Lung (tissue), 12 donors: ENCODE measurements around the gene SERPINI1. TPM values are rescaled to one million over a fixed set of nuclear protein-coding genes. Genes with fewer than 3 reads are reported as not detected.

ENCODE experiments used
- ATAC-seq: fragments of 200-7000 bp; cut with Tn5 transposase; one replicate; pipeline ENCODE4 v1.9.1; 2020; ENCODE audit warnings: moderate number of reproducible peaks; ENCODE audit not compliant: insufficient read depth, low FRiP score
- DNase-seq, 3 donors: peaks; one replicate each; pipeline ENCODE4 v3.0.0-alpha.2; 2013 to 2017
- H3K27ac ChIP-seq, 2 donors: one replicate each; pipeline ENCODE4 v1.5.1; 2013; ENCODE audit warnings: mild to moderate bottlenecking in 2 of 2, moderate library complexity in 2 of 2, control low read depth in 1 of 2, inconsistent platforms in 1 of 2, low read depth in 1 of 2, low read length in 1 of 2
- H3K27me3 ChIP-seq, 3 donors: one replicate each; pipeline ENCODE4 v1.5.1; 2013; ENCODE audit warnings: low read length in 2 of 3; ENCODE audit not compliant: control insufficient read depth in 3 of 3, insufficient read depth in 3 of 3
- H3K36me3 ChIP-seq, 4 donors: one replicate each; pipeline ENCODE4 v1.5.1; 2013; ENCODE audit warnings: low read length in 4 of 4, mild to moderate bottlenecking in 1 of 4, moderate library complexity in 1 of 4; ENCODE audit not compliant: control insufficient read depth in 4 of 4, insufficient read depth in 4 of 4
- H3K4me1 ChIP-seq, 5 donors: one replicate each; pipeline ENCODE4 v1.5.1; 2013; ENCODE audit warnings: low read length in 5 of 5, mild to moderate bottlenecking in 2 of 5, moderate library complexity in 1 of 5; ENCODE audit not compliant: control insufficient read depth in 5 of 5, insufficient read depth in 5 of 5
- H3K4me3 ChIP-seq: one replicate; pipeline ENCODE4 v1.5.1; 2013; ENCODE audit warnings: mild to moderate bottlenecking, control low read depth, moderate library complexity
- H3K9ac ChIP-seq, 2 donors: one replicate each; pipeline ENCODE4 v1.5.1; 2013; ENCODE audit warnings: low read length in 2 of 2, control low read depth in 1 of 2; ENCODE audit not compliant: insufficient read depth in 1 of 2
- H3K9me3 ChIP-seq, 4 donors: one replicate each; pipeline ENCODE4 v1.5.1; 2013; ENCODE audit warnings: low read length in 3 of 4, mild to moderate bottlenecking in 1 of 4, moderate library complexity in 1 of 4; ENCODE audit not compliant: control insufficient read depth in 4 of 4, insufficient read depth in 3 of 4
- CTCF ChIP-seq: IDR thresholded peaks from 2 replicates; pipeline ENCODE4 v1.5.1; 2012; ENCODE audit warnings: mild to moderate bottlenecking; ENCODE audit errors: control extremely low read depth, extremely low read depth
- WGBS, 2 donors: extraction: QIAGEN DNeasy Blood & Tissue Kit; methylation state at CpG; one replicate each; pipeline ENCODE4 v1.1.7; 2013; 5-methylcytosine and 5-hydroxymethylcytosine counted together
- polyA plus RNA-seq, 2 donors: library from polyadenylated mRNA; stranded (reverse); fragments of 200-250 nt; gene quantifications; one replicate each; pipeline ENCODE4 v1.2.1, GENCODE V29; 2013
- total RNA-seq, 2 donors: library from RNA; depleted of rRNA in 1 of 2; stranded (reverse); fragments of >200 nt in 1 of 2; gene quantifications; one replicate each; pipeline ENCODE4 v1.2.1, GENCODE V29; 2014 to 2021
- donor health status: control.
- donor health status: control.
- donor health status: Bipolar disorder and iron deficiency.
- donor health status: healthy.
- donor health status: DM: yes; HTN: yes; CAD: no.

SERPINI1 gene
- total and polyA plus RNA-seq, 4 donors: 3.3 to 18.3 (median 5.5) TPM

- Histone ChIP-seq H3K27ac (peak within 1 kb of the TSS; percentile 91 to 95), H3K4me1 (peaks cover 0 to 29% (median 0%) of the 10 kb centered on the region in 5 donors), H3K9ac (peak within 1 kb of the TSS; percentile 29 to 97), H3K27me3 (no peaks in the 10 kb centered on the region), H3K9me3 (no peaks in the 10 kb centered on the region), H3K4me3 (peak within 1 kb of the TSS; percentile 73), H3K36me3 (peaks cover 0 to 3% (median 0%) of the 10 kb centered on the region in 4 donors)
- 0% methylated on average over 47 to 49 of the region's 49 CpGs for WGBS, 2 donors
- ATAC-seq: peak; percentile 95
- no peak for TF ChIP-seq CTCF
- DNase-seq: peak; percentile 98 to 99 (median 99)
Observed at GRCh38 chr3:167734498-167735232, 856 bp upstream of the SERPINI1 start, which contains the start of gene PDCD10. Gene PDCD10, minus strand, starts transcription at chr3:167734892. Its CDS starts 14,735 bp downstream, at chr3:167720157.

DNA sequence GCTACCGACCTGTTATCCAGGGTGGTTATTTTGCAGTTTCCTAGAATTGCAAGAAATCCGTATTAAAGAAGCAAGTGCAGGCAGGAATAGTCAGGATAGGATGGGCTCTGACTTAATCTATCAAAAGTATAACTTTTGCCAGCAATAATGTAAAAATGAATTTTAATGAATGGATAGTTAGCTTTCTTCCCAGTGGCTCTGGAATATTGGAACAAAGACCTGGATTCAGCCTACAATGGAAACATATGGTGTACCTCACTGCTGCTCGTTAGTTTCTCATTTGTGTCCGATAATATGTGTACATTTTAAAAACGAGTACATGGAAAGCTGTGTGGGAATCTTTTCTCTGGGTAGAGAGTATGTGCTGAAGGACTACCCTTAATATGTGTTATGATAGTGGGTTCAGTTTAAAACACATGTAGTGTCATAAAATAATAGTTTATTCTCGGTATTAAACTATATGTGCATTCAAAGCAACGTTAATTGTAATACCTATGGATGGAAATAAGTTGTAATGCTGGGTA, 805 bp downstream of the SERPINI1 start:
- peaks cover 0 to 23% (median 0%) of the 10 kb centered on the region in 5 donors for H3K4me1 ChIP-seq
- peak in 2 of 3 donors; percentile 16 to 22 for DNase-seq
- H3K36me3 ChIP-seq: peaks cover 0 to 3% (median 0%) of the 10 kb centered on the region in 4 donors
- peak overlapping the region in 1 of 2 donors; percentile 36 for H3K9ac ChIP-seq
- H3K9me3 ChIP-seq: no peaks in the 10 kb centered on the region
- no peak overlapping the region for H3K27ac ChIP-seq
- WGBS, 2 donors: 19 to 25% methylated on average over 7 of the region's 7 CpGs
- H3K27me3 ChIP-seq: no peaks in the 10 kb centered on the region
- TF ChIP-seq CTCF: no peak
- no peak for ATAC-seq
- no peak overlapping the region for H3K4me3 ChIP-seq

GRCh38 chr3:167736997-167737396, 1.5 kb downstream of the SERPINI1 start:
- no peak for DNase-seq
- TF ChIP-seq CTCF: no peak
- Histone ChIP-seq H3K4me1 (peaks cover 0 to 23% (median 0%) of the 10 kb centered on the region in 5 donors), H3K9me3 (no peaks in the 10 kb centered on the region), H3K27ac (no peak overlapping the region), H3K36me3 (peaks cover 0 to 3% (median 0%) of the 10 kb centered on the region in 4 donors), H3K4me3 (no peak overlapping the region), H3K9ac (no peak overlapping the region), H3K27me3 (no peaks in the 10 kb centered on the region)
- ATAC-seq: no peak
- 88 to 93% methylated on average over 2 of the region's 2 CpGs for WGBS, 2 donors
